K562 (cell line): ENCODE results near the gene LBP.

Experiments used
- NCOA6 ChIP-seq: fragments of 450-650 bp; IDR thresholded peaks from 2 replicates; pipeline ENCODE4 v1.6.1; 2017; ENCODE audit warnings: mild to moderate bottlenecking
- ZNF699 ChIP-seq: fragments of 250-450 bp; sonication (Bioruptor Pico); IDR thresholded peaks from 2 replicates; pipeline ENCODE4 v1.8.0; 2021; ENCODE audit warnings: mild to moderate bottlenecking, moderate library complexity; ENCODE audit not compliant: insufficient replicate concordance

DNA sequence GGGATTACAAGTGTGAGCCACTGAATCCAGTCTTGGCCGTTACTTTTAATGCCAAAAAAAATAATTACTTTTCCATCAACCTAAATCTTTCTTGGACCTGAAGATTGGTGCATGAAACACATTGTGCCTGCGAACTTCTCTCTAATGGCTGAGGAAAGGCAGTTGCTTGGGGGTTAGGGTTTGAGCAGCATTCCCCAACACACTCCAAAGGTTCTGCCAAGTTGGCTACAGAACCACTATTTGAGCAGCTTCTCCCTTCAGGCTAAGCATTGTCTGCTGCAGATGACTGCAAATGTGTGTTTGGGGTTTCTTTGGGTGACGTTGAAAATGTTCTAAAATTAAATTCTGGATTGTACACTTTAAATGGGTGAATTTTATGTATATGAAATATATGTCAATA, 6.3 kb upstream of the LBP start:
- no peak for TF ChIP-seq ZNF699 (CRISPR knock-in tag)
- no peak for TF ChIP-seq NCOA6
